ENCODE measurements around the gene KANSL1.

Gene KANSL1

GRCh38 chr17:46002311-46002972, 190.8 kb downstream of the KANSL1 start:
- peaks cover 3% of the 10 kb centered on the region; the same call in 1 of the 2 replicates for H3K27me3 ChIP-seq (ENCODE audit: control insufficient read depth, low read length)
- H3K4me1 ChIP-seq (ENCODE audit: control insufficient read depth, low read length) = 0 out of 2 replicates have a peak, but pooled peaks cover 3% of the 10 kb centered on the region
- H3K4me3 ChIP-seq (ENCODE audit: low read length) = no peak overlapping the region
- no peak overlapping the region for H3K4me2 ChIP-seq (ENCODE audit: low read length)
- no peaks in the 10 kb centered on the region; the same call in 1 of the 2 replicates for H4K20me1 ChIP-seq (ENCODE audit: control insufficient read depth, insufficient read depth, low read depth, low read length)
- H3K27ac ChIP-seq (ENCODE audit: low read depth, low read length) = no peak overlapping the region
- no peaks in the 10 kb centered on the region for H3K79me2 ChIP-seq (ENCODE audit: control insufficient read depth, low read length)
- H3K36me3 ChIP-seq (ENCODE audit: control insufficient read depth, low read length) = no peaks in the 10 kb centered on the region
- no peaks in the 10 kb centered on the region for H3F3A ChIP-seq (ENCODE audit: control insufficient read depth, insufficient read depth)
- TF ChIP-seq CTCF (IDR thresholded peaks at IDR 0.05; ENCODE audit: low read depth, low read length, poor library complexity, severe bottlenecking) (peak; percentile 84), EZH2phosphoT487 (IDR thresholded peaks at IDR 0.05; ENCODE audit: borderline replicate concordance, low read length) (no peak)
- no peaks in the 10 kb centered on the region for H3K9me3 ChIP-seq (ENCODE audit: control insufficient read depth, insufficient read depth, low read length)
- H3K9me2 ChIP-seq (replicated peaks; ENCODE audit: control insufficient read depth, low read length) = no peaks in the 10 kb centered on the region

GRCh38 chr17:46001390-46002310, 191.6 kb downstream of the KANSL1 start:
- H3K9me3 ChIP-seq (ENCODE audit: control insufficient read depth, insufficient read depth, low read length) = no peaks in the 10 kb centered on the region
- no peak overlapping the region for H3K4me2 ChIP-seq (ENCODE audit: low read length)

GRCh38 chr17:46000757-46001156, 192.5 kb downstream of the KANSL1 start:
- H3F3A ChIP-seq (ENCODE audit: control insufficient read depth, insufficient read depth) = no peaks in the 10 kb centered on the region
- H3K9me2 ChIP-seq (replicated peaks; ENCODE audit: control insufficient read depth, low read length) = no peaks in the 10 kb centered on the region
- no peak overlapping the region for H3K27ac ChIP-seq (ENCODE audit: low read depth, low read length)
- H4K20me1 ChIP-seq (ENCODE audit: control insufficient read depth, insufficient read depth, low read depth, low read length) = no peaks in the 10 kb centered on the region; the same call in 1 of the 2 replicates
- H3K9me3 ChIP-seq (ENCODE audit: control insufficient read depth, insufficient read depth, low read length) = no peaks in the 10 kb centered on the region
- H3K27me3 ChIP-seq (ENCODE audit: control insufficient read depth, low read length) = peaks cover 3% of the 10 kb centered on the region; the same call in 1 of the 2 replicates
- H3K4me1 ChIP-seq (ENCODE audit: control insufficient read depth, low read length) = 0 out of 2 replicates have a peak, but pooled peaks cover 3% of the 10 kb centered on the region
- no peaks in the 10 kb centered on the region for H3K79me2 ChIP-seq (ENCODE audit: control insufficient read depth, low read length)
- H3K4me3 ChIP-seq (ENCODE audit: low read length) = no peak overlapping the region
- no peaks in the 10 kb centered on the region for H3K36me3 ChIP-seq (ENCODE audit: control insufficient read depth, low read length)
- TF ChIP-seq EZH2phosphoT487 (IDR thresholded peaks at IDR 0.05; ENCODE audit: borderline replicate concordance, low read length) (no peak), CTCF (IDR thresholded peaks at IDR 0.05; ENCODE audit: low read depth, low read length, poor library complexity, severe bottlenecking) (no peak)
- H3K4me2 ChIP-seq (ENCODE audit: low read length) = no peak overlapping the region

More at GRCh38 chr17:46001390-46002310, 191.6 kb downstream of the KANSL1 start:
- Histone ChIP-seq H3K4me3 (ENCODE audit: low read length) (no peak overlapping the region), H3K36me3 (ENCODE audit: control insufficient read depth, low read length) (no peaks in the 10 kb centered on the region), H3K27me3 (ENCODE audit: control insufficient read depth, low read length) (peaks cover 3% of the 10 kb centered on the region; the same call in 1 of the 2 replicates), H3K79me2 (ENCODE audit: control insufficient read depth, low read length) (no peaks in the 10 kb centered on the region), H3K27ac (ENCODE audit: low read depth, low read length) (no peak overlapping the region), H4K20me1 (ENCODE audit: control insufficient read depth, insufficient read depth, low read depth, low read length) (no peaks in the 10 kb centered on the region; the same call in 1 of the 2 replicates), H3F3A (ENCODE audit: control insufficient read depth, insufficient read depth) (no peaks in the 10 kb centered on the region), H3K9me2 (replicated peaks; ENCODE audit: control insufficient read depth, low read length) (no peaks in the 10 kb centered on the region), H3K4me1 (ENCODE audit: control insufficient read depth, low read length) (0 out of 2 replicates have a peak, but pooled peaks cover 3% of the 10 kb centered on the region)
- TF ChIP-seq EZH2phosphoT487 (IDR thresholded peaks at IDR 0.05; ENCODE audit: borderline replicate concordance, low read length) = no peak
- TF ChIP-seq CTCF (IDR thresholded peaks at IDR 0.05; ENCODE audit: low read depth, low read length, poor library complexity, severe bottlenecking) = no peak

Data from DOHH2 (cell line).